Astrocyte (in vitro differentiated cells and primary cell): Measurements from ENCODE around the gene DBT.

ENCODE experiments used
- EZH2 ChIP-seq: IDR thresholded peaks from 2 replicates; pipeline ENCODE4 v1.6.1; 2012; ENCODE audit warnings: mild to moderate bottlenecking, low read length, inconsistent platforms; ENCODE audit not compliant: insufficient read depth
- TF ChIP-seq, protein P1 (sequence below): IDR thresholded peaks from 2 replicates; pipeline ENCODE4 v1.5.1; 2011; ENCODE audit warnings: low read depth, mild to moderate bottlenecking, inconsistent platforms, low read length, moderate library complexity; ENCODE audit not compliant: insufficient read depth

DNA sequence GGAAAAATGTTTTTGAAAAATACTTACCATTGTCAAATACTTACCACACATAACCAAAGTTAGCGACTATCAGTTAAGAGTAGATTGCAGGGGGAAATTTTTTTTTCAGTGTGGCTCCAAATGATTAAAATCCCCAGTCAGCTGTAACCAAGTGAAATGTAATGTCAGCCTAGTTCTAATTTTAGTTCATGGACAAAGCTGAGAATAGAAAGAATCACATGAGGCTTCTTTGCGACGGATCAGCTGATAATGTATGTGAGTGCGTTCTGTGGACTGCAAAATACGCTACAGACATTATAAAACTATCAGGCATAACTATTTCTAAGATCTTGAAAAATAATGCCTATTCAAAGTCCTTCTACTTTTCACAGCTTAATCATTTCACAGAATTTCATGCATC is 71.5 kb downstream of the DBT start, which contains the start of gene LRRC39:
- TF ChIP-seq, protein P1, sequence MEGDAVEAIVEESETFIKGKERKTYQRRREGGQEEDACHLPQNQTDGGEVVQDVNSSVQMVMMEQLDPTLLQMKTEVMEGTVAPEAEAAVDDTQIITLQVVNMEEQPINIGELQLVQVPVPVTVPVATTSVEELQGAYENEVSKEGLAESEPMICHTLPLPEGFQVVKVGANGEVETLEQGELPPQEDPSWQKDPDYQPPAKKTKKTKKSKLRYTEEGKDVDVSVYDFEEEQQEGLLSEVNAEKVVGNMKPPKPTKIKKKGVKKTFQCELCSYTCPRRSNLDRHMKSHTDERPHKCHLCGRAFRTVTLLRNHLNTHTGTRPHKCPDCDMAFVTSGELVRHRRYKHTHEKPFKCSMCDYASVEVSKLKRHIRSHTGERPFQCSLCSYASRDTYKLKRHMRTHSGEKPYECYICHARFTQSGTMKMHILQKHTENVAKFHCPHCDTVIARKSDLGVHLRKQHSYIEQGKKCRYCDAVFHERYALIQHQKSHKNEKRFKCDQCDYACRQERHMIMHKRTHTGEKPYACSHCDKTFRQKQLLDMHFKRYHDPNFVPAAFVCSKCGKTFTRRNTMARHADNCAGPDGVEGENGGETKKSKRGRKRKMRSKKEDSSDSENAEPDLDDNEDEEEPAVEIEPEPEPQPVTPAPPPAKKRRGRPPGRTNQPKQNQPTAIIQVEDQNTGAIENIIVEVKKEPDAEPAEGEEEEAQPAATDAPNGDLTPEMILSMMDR: no peak
- TF ChIP-seq EZH2: no peak
